Fibroblast of the aortic adventitia (primary cell): ENCODE measurements around the gene PLEKHG1. TPM values are rescaled to one million over a fixed set of nuclear protein-coding genes. Genes with fewer than 3 reads are reported as not detected.

ENCODE experiments used
- DNase-seq: peaks from one replicate; pipeline ENCODE4 v3.0.0-alpha.2; 2010; ENCODE audit warnings: low read depth
- H3K4me3 ChIP-seq: 2 replicates; pipeline ENCODE4 v1.5.1; 2011; ENCODE audit warnings: low read depth, mild to moderate bottlenecking, control low read depth, low read length, moderate library complexity
- total RNA-seq: library from RNA; depleted of rRNA; stranded (reverse); fragments of >200 nt; gene quantifications from 2 replicates; pipeline ENCODE4 v1.2.3, GENCODE V29; 2012; ENCODE audit warnings: low replicate concordance
- TF ChIP-seq, protein P1 (sequence below): IDR thresholded peaks from 2 replicates; pipeline ENCODE4 v1.5.1; 2011; ENCODE audit warnings: mild to moderate bottlenecking, low read length, control low read depth, inconsistent platforms; ENCODE audit not compliant: insufficient read depth

Gene PLEKHG1
- total RNA-seq, 1 donor, result 3.7 TPM

GRCh38 chr6:150588888-150589499 is 10.7 kb upstream of the PLEKHG1 start:
- H3K4me3 ChIP-seq, result no peak overlapping the region
- TF ChIP-seq, protein P1, sequence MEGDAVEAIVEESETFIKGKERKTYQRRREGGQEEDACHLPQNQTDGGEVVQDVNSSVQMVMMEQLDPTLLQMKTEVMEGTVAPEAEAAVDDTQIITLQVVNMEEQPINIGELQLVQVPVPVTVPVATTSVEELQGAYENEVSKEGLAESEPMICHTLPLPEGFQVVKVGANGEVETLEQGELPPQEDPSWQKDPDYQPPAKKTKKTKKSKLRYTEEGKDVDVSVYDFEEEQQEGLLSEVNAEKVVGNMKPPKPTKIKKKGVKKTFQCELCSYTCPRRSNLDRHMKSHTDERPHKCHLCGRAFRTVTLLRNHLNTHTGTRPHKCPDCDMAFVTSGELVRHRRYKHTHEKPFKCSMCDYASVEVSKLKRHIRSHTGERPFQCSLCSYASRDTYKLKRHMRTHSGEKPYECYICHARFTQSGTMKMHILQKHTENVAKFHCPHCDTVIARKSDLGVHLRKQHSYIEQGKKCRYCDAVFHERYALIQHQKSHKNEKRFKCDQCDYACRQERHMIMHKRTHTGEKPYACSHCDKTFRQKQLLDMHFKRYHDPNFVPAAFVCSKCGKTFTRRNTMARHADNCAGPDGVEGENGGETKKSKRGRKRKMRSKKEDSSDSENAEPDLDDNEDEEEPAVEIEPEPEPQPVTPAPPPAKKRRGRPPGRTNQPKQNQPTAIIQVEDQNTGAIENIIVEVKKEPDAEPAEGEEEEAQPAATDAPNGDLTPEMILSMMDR, result no peak
- DNase-seq, result no peak

- TF ChIP-seq, protein P1, result no peak
- no peak for DNase-seq
- H3K4me3 ChIP-seq, result no peak overlapping the region
Observed at GRCh38 chr6:150589852-150590251, 9.8 kb upstream of the PLEKHG1 start.

GRCh38 chr6:150590446-150590845 is 9.2 kb upstream of the PLEKHG1 start:
- H3K4me3 ChIP-seq, result no peak overlapping the region
- TF ChIP-seq, protein P1, result no peak
- no peak for DNase-seq

DNA sequence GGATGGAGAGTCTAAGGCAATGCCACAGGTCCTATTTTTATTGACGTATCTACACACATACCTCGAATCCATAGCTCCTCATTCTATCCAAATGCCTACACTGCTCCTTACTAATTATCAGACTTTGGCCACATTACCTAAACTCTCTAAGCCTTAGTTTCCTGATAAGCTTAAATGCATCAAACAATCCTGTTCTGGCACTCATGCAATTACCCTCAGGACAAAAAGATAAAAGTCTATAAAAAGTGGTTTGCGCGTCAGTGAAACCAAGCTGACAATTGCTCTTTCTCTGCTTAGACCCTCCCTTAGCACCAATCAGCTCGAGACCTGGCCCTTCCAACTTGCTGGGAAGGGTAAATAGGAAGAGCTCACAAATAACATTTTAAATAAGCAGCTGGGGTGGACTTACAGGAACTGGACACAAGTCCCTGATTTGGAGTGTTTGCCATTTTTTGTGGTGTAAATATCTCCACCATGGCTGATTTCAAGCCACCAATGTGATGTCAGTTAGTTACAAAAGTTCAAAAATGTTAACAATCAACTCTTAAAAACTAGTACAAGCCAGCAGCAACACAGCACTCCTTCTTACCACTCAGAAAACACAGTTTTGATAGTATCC is 7.2 kb upstream of the PLEKHG1 start:
- no peak for DNase-seq
- H3K4me3 ChIP-seq, result no peak overlapping the region
- TF ChIP-seq, protein P1, result no peak

GRCh38 chr6:150593119-150593518 is 6.6 kb upstream of the PLEKHG1 start:
- no peak overlapping the region for H3K4me3 ChIP-seq
- TF ChIP-seq, protein P1, result no peak
- no peak for DNase-seq

DNA sequence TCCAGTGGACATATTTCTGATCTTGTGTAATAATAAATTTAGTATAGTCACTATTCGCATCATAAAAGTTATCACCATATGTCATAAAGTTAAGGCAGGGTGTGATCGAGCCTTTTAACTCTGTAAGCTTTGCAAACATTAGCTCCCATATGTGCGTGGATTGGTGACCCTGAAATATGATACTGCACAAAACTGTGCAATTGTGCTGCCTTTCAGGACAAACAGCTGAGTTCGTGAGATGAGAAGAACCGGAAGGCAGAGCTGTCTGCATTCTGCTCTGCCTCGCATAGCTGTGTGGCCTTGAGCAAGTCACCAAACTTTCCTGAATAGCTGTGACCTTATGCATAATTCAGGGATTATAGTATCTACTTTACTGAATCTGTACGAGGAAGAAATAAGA is 3.2 kb upstream of the PLEKHG1 start:
- TF ChIP-seq, protein P1, result no peak
- no peak overlapping the region for H3K4me3 ChIP-seq
- DNase-seq, result no peak
